Ecto neural progenitor cell (in vitro differentiated cells): ENCODE results near the gene CDC25A.
"Not testable (repeated sequence)": the region's sequence is repeated elsewhere in the genome, so short reads cannot be mapped to it uniquely, and the experiment has no call there.

Source experiments
- DNase-seq: peaks from one replicate; pipeline ENCODE4 v3.0.0-alpha.2; 2018; ENCODE audit warnings: low spot score

Gene CDC25A

GRCh38 chr3:48140936-48141603, 47.1 kb downstream of the CDC25A start:
- no peak for DNase-seq

GRCh38 chr3:48140336-48140757, 47.9 kb downstream of the CDC25A start:
- no peak for DNase-seq

GRCh38 chr3:48137425-48137999, 50.7 kb downstream of the CDC25A start:
- no peak for DNase-seq

GRCh38 chr3:48135552-48136495, 52.4 kb downstream of the CDC25A start:
- no peak for DNase-seq

- DNase-seq = no peak
Observed at GRCh38 chr3:48130321-48130904, 57.8 kb downstream of the CDC25A start.

- no peak for DNase-seq
Observed at GRCh38 chr3:48129921-48130320, 58.3 kb downstream of the CDC25A start.

GRCh38 chr3:48128774-48129173, 59.4 kb downstream of the CDC25A start:
- no peak for DNase-seq

- DNase-seq = no peak
Observed at GRCh38 chr3:48125886-48126622, 62.2 kb downstream of the CDC25A start.

GRCh38 chr3:48125013-48125705, 63.1 kb downstream of the CDC25A start:
- no peak for DNase-seq

GRCh38 chr3:48123346-48123745, 64.9 kb downstream of the CDC25A start:
- no peak for DNase-seq

- DNase-seq = no peak
Observed at GRCh38 chr3:48122504-48122903, 65.7 kb downstream of the CDC25A start.

GRCh38 chr3:48120223-48120622, 68.0 kb downstream of the CDC25A start:
- no peak for DNase-seq

- no peak for DNase-seq
Observed at GRCh38 chr3:48119505-48120193, 68.6 kb downstream of the CDC25A start.

GRCh38 chr3:48118928-48119327, 69.3 kb downstream of the CDC25A start:
- no peak for DNase-seq

GRCh38 chr3:48118322-48118721, 69.9 kb downstream of the CDC25A start:
- no peak for DNase-seq

GRCh38 chr3:48112813-48113212, 75.4 kb downstream of the CDC25A start:
- no peak for DNase-seq

- DNase-seq = not testable (repeated sequence)
Observed at GRCh38 chr3:48112108-48112791, 76.0 kb downstream of the CDC25A start.

GRCh38 chr3:48110463-48110862, 77.8 kb downstream of the CDC25A start:
- no peak for DNase-seq

- no peak for DNase-seq
Observed at GRCh38 chr3:48107227-48107626, 81.0 kb downstream of the CDC25A start.
